Ovary (tissue), 3 donors: ENCODE data around the gene PLEKHH1.

Experiments used
- POLR2A ChIP-seq: fragments of 450-650 bp; IDR thresholded peaks from one replicate; pipeline ENCODE4 v1.6.1; 2017; ENCODE audit warnings: antibody characterized with exemption, mild to moderate bottlenecking, moderate library complexity
- TF ChIP-seq, protein P1 (sequence below), 3 donors: fragments of 450-650 bp in 2 of 3; fragments of 200-600 bp in 1 of 3; IDR thresholded peaks; one replicate each; pipeline versions ENCODE4 v1.5.1 to v1.8.0; 2016 to 2022; ENCODE audit warnings: antibody characterized with exemption in 3 of 3, mild to moderate bottlenecking in 1 of 3
- donor health status: DM: no; HTN: no; CAD: no.

DNA sequence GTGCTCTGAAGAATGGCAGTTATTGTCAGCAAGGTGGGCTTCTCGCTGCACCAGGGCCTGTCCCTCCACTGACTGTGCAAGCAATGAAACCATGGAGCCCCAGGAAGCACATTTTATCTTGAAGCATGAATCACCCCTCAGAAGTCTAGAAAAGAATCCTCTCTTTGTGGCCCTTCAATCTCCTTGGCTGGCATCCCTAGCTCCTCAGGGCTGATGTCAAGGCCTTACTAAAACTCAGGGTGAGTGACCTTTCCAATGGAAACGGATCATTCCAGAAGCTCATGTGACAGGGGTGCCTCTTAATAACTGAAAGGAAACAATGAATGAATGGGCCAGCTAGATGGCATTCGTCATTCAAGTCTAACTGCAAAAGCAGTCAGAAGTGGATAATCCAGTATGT is 22.3 kb upstream of the PLEKHH1 start:
- TF ChIP-seq, protein P1, sequence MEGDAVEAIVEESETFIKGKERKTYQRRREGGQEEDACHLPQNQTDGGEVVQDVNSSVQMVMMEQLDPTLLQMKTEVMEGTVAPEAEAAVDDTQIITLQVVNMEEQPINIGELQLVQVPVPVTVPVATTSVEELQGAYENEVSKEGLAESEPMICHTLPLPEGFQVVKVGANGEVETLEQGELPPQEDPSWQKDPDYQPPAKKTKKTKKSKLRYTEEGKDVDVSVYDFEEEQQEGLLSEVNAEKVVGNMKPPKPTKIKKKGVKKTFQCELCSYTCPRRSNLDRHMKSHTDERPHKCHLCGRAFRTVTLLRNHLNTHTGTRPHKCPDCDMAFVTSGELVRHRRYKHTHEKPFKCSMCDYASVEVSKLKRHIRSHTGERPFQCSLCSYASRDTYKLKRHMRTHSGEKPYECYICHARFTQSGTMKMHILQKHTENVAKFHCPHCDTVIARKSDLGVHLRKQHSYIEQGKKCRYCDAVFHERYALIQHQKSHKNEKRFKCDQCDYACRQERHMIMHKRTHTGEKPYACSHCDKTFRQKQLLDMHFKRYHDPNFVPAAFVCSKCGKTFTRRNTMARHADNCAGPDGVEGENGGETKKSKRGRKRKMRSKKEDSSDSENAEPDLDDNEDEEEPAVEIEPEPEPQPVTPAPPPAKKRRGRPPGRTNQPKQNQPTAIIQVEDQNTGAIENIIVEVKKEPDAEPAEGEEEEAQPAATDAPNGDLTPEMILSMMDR (IDR thresholded peaks at IDR 0.05): no peak
- no peak for TF ChIP-seq POLR2A
